Measurements from ENCODE around the gene KRT74. TPM values are rescaled to one million over a fixed set of nuclear protein-coding genes. Genes with fewer than 3 reads are reported as not detected.

KRT74 gene
- total RNA-seq, 1 experiment from 2014 or later: not detected

DNA sequence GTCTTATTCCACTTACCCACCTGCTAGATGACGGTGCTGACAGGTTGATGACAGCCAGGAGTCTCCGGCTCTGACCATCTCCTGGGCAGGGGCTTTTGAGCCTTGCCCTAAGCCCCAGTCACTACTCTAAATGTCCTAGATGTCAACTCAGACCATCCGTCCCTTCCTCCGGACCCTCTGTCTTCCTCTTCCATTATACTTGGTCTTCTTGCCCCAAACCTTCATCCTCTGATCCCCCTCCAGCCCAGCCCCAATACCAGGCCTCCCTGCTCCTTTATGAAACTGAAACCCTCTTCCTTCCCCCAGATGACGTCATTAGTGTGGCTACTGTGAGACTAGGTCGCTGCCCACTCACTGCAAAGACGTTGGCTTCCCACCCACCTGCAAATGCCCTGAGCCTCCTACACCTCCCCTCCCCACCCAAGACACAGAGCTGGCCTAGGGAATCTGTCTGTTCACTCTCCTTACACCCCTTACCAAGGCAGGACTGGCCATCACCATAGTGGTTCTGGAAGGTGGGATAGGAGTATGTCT lies 30.8 kb downstream of the KRT74 start:
- no peaks in the 10 kb centered on the region for H3K36me3 Mint-ChIP-seq (ENCODE audit: insufficient read depth, unreplicated experiment)
- H3K4me3 ChIP-seq (ENCODE audit: low read depth, low read length): no peak overlapping the region
- ChIA-PET POLR2A (no interaction called here), CTCF (no interaction called here)
- no peaks in the 10 kb centered on the region for H3K9me3 Mint-ChIP-seq (ENCODE audit: unreplicated experiment)
- peaks cover 16% of the 10 kb centered on the region for H3K4me1 ChIP-seq
- no peaks in the 10 kb centered on the region for H3K27me3 ChIP-seq (replicated peaks; ENCODE audit: control insufficient read depth, insufficient read depth, low read length)
- TF ChIP-seq, protein P1, sequence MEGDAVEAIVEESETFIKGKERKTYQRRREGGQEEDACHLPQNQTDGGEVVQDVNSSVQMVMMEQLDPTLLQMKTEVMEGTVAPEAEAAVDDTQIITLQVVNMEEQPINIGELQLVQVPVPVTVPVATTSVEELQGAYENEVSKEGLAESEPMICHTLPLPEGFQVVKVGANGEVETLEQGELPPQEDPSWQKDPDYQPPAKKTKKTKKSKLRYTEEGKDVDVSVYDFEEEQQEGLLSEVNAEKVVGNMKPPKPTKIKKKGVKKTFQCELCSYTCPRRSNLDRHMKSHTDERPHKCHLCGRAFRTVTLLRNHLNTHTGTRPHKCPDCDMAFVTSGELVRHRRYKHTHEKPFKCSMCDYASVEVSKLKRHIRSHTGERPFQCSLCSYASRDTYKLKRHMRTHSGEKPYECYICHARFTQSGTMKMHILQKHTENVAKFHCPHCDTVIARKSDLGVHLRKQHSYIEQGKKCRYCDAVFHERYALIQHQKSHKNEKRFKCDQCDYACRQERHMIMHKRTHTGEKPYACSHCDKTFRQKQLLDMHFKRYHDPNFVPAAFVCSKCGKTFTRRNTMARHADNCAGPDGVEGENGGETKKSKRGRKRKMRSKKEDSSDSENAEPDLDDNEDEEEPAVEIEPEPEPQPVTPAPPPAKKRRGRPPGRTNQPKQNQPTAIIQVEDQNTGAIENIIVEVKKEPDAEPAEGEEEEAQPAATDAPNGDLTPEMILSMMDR (IDR thresholded peaks at IDR 0.05; ENCODE audit: insufficient read depth in 1 of 2, low read depth in 1 of 2, low read length in 1 of 2, severe bottlenecking in 1 of 2, unreplicated experiment in 1 of 2): no peak
- H3K9me3 ChIP-seq: no peaks in the 10 kb centered on the region
- BruUV-seq (replicated peaks): no TSS peak
- no peaks in the 10 kb centered on the region for H3K27me3 Mint-ChIP-seq (ENCODE audit: insufficient read depth, unreplicated experiment)
- DNase-seq: no peak
- intact Hi-C loops (cut with micrococcal nuclease; ENCODE audit: unreplicated experiment): no loop called here
- H3K4me3 Mint-ChIP-seq (ENCODE audit: unreplicated experiment): no peak overlapping the region
- peaks cover 14% of the 10 kb centered on the region for H3K4me1 Mint-ChIP-seq (ENCODE audit: low read depth, unreplicated experiment)
- no peak overlapping the region for H3K27ac Mint-ChIP-seq (ENCODE audit: unreplicated experiment)
- H3K36me3 ChIP-seq (ENCODE audit: control insufficient read depth, insufficient read depth, low read length): no peaks in the 10 kb centered on the region

DNA sequence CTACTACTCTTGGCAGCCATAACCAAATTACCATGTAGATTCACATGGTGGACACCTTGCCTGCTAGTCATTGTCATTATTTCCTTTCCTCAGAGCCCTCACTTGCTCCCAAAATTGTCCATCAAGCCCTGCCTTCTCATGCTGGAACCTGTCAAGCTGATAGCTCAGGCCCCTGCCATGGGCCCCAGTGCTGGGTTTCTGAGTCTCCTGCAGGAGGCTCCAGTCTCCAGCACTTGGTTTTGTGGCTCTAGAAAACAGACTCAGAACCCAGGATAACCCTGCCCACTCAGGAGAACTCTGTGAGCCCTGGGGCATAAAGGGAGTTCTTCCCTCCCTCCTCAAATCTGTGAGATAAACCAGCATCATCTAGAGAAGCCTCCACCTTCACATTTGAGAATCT lies 31.5 kb downstream of the KRT74 start:
- H3K4me1 Mint-ChIP-seq (ENCODE audit: low read depth, unreplicated experiment): peaks cover 14% of the 10 kb centered on the region
- H3K9me3 Mint-ChIP-seq (ENCODE audit: unreplicated experiment): no peaks in the 10 kb centered on the region
- no peaks in the 10 kb centered on the region for H3K36me3 ChIP-seq (ENCODE audit: control insufficient read depth, insufficient read depth, low read length)
- no peak overlapping the region for H3K4me3 ChIP-seq (ENCODE audit: low read depth, low read length)
- H3K9me3 ChIP-seq: no peaks in the 10 kb centered on the region
- no TSS peak for BruUV-seq (replicated peaks)
- CTCF ChIA-PET: no interaction called here
- H3K27me3 Mint-ChIP-seq (ENCODE audit: insufficient read depth, unreplicated experiment): no peaks in the 10 kb centered on the region
- POLR2A ChIA-PET: no interaction called here
- intact Hi-C loops (cut with micrococcal nuclease; ENCODE audit: unreplicated experiment): no loop called here
- no peaks in the 10 kb centered on the region for H3K36me3 Mint-ChIP-seq (ENCODE audit: insufficient read depth, unreplicated experiment)
- no peak overlapping the region for H3K27ac Mint-ChIP-seq (ENCODE audit: unreplicated experiment)
- no peaks in the 10 kb centered on the region for H3K27me3 ChIP-seq (replicated peaks; ENCODE audit: control insufficient read depth, insufficient read depth, low read length)
- no peak overlapping the region for H3K4me3 Mint-ChIP-seq (ENCODE audit: unreplicated experiment)
- DNase-seq: no peak
- TF ChIP-seq, protein P1 (IDR thresholded peaks at IDR 0.05; ENCODE audit: insufficient read depth in 1 of 2, low read depth in 1 of 2, low read length in 1 of 2, severe bottlenecking in 1 of 2, unreplicated experiment in 1 of 2): no peak
- H3K4me1 ChIP-seq: peaks cover 16% of the 10 kb centered on the region

DNA sequence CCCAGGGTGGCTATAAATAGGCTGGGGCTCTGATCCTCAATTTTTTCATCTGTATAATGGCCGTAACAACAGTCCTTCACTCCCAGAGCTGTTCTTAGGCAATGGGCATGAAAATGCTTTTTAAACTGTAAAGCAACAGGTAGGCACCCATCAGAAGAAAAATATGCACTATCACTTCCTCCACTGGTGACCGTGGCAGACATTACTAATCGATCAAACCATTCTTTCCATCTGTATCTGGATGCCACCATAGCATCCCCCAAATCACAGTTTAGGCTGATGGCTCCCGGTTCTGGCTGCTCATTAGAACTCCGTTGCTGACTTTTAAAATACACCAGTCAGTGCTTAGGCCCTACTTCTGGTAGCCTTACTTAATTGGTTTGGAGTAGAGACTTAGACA lies 31.9 kb downstream of the KRT74 start:
- H3K27me3 ChIP-seq (replicated peaks; ENCODE audit: control insufficient read depth, insufficient read depth, low read length): no peaks in the 10 kb centered on the region
- CTCF ChIA-PET: no interaction called here
- BruUV-seq (replicated peaks): no TSS peak
- TF ChIP-seq, protein P1 (IDR thresholded peaks at IDR 0.05; ENCODE audit: insufficient read depth in 1 of 2, low read depth in 1 of 2, low read length in 1 of 2, severe bottlenecking in 1 of 2, unreplicated experiment in 1 of 2): no peak
- intact Hi-C loops (cut with micrococcal nuclease; ENCODE audit: unreplicated experiment): no loop called here
- Mint-ChIP-seq H3K9me3 (ENCODE audit: unreplicated experiment) (no peaks in the 10 kb centered on the region), H3K4me1 (ENCODE audit: low read depth, unreplicated experiment) (peaks cover 14% of the 10 kb centered on the region), H3K36me3 (ENCODE audit: insufficient read depth, unreplicated experiment) (no peaks in the 10 kb centered on the region), H3K27me3 (ENCODE audit: insufficient read depth, unreplicated experiment) (no peaks in the 10 kb centered on the region), H3K4me3 (ENCODE audit: unreplicated experiment) (no peak overlapping the region), H3K27ac (ENCODE audit: unreplicated experiment) (no peak overlapping the region)
- no peak for DNase-seq
- H3K4me1 ChIP-seq: peaks cover 16% of the 10 kb centered on the region
- POLR2A ChIA-PET: no interaction called here
- H3K36me3 ChIP-seq (ENCODE audit: control insufficient read depth, insufficient read depth, low read length): no peaks in the 10 kb centered on the region
- H3K4me3 ChIP-seq (ENCODE audit: low read depth, low read length): no peak overlapping the region
- no peaks in the 10 kb centered on the region for H3K9me3 ChIP-seq

Data from Caco-2 (cell line).